Heart right ventricle (tissue), 16 donors: ENCODE results near the gene FANCF. TPM values are rescaled to one million over a fixed set of nuclear protein-coding genes. Genes with fewer than 3 reads are reported as not detected.
"Not testable (repeated sequence)": the region's sequence is repeated elsewhere in the genome, so short reads cannot be mapped to it uniquely, and the experiment has no call there.

ENCODE experiments used
- ATAC-seq, 8 donors: fragments of 200-7000 bp; cut with Tn5 transposase; one replicate each; pipeline ENCODE4 v1.9.1; 2020; ENCODE audit warnings: mild to moderate bottlenecking in 8 of 8, moderate library complexity in 8 of 8, moderate number of reproducible peaks in 1 of 8
- DNase-seq, 2 donors: peaks; one replicate each; pipeline ENCODE4 v3.0.0-alpha.2; 2020
- H3K27ac ChIP-seq, 10 donors: fragments of 200-600 bp; sonication (generic) in 2 of 10; one replicate each; pipeline versions ENCODE4 v1.5.0 to v1.8.0; 2020 to 2022; ENCODE audit warnings: mild to moderate bottlenecking in 3 of 10
- H3K27me3 ChIP-seq, 7 donors: fragments of 200-600 bp; one replicate each; pipeline ENCODE4 v1.8.0; 2021 to 2022; ENCODE audit warnings: mild to moderate bottlenecking in 2 of 7
- H3K36me3 ChIP-seq, 9 donors: fragments of 200-600 bp; sonication (generic) in 1 of 9; one replicate each; pipeline versions ENCODE4 v1.5.0 to v1.8.0; 2020 to 2022; ENCODE audit warnings: mild to moderate bottlenecking in 2 of 9
- H3K4me1 ChIP-seq, 9 donors: fragments of 200-600 bp; sonication (generic) in 1 of 9; one replicate each; pipeline versions ENCODE4 v1.5.0 to v1.8.0; 2020 to 2022; ENCODE audit warnings: mild to moderate bottlenecking in 4 of 9
- H3K4me3 ChIP-seq, 10 donors: fragments of 200-600 bp; sonication (generic) in 2 of 10; one replicate each; pipeline versions ENCODE4 v1.5.0 to v1.8.0; 2020 to 2022; ENCODE audit warnings: mild to moderate bottlenecking in 7 of 10, moderate library complexity in 2 of 10
- H3K9me3 ChIP-seq, 11 donors: fragments of 200-600 bp in 10 of 11; sonication (generic) in 2 of 11; one replicate each; pipeline versions ENCODE4 v1.5.0 to v1.8.0; 2013 to 2022; ENCODE audit warnings: mild to moderate bottlenecking in 2 of 11, control low read depth in 1 of 11, moderate library complexity in 1 of 11
- CTCF ChIP-seq, 9 donors: fragments of 200-600 bp; sonication (generic) in 2 of 9; IDR thresholded peaks; one replicate each; pipeline versions ENCODE4 v1.5.0 to v1.8.0; 2021 to 2022; ENCODE audit warnings: antibody characterized with exemption in 9 of 9, mild to moderate bottlenecking in 5 of 9, moderate library complexity in 1 of 9
- whole genome bisulfite sequencing, 2 donors: extraction: QIAGEN DNeasy Blood & Tissue Kit; methylation state at CpG; one replicate each; pipeline ENCODE4 v1.1.7; 2013; ENCODE audit warnings: inconsistent platforms in 1 of 2; 5-methylcytosine and 5-hydroxymethylcytosine counted together
- intact Hi-C, 10 donors: fragments of 100-400 bp; cut with DNase I; formaldehyde crosslinking; loops; one replicate each; pipeline versions ENCODE4 v1.11.1 to v1.14.2; 2022
- polyA plus RNA-seq, 2 donors: library from polyadenylated mRNA; stranded (reverse); fragments of 200-250 nt; gene quantifications; one replicate each; pipeline ENCODE4 v1.2.3, GENCODE V29; 2013
- total RNA-seq, 10 donors: library from RNA; stranded (reverse); fragmentation: NEBNext Ultra II Directional in 3 of 10; extraction: Animal tissue kit (Norgen Biotek cat#: 25700) in 3 of 10; gene quantifications; one replicate each; pipeline versions ENCODE4 v1.2.1 to v1.2.4, GENCODE V29; 2021 to 2023
- donor health status: Arrhythmogenic right ventricular cardiomyopathy.
- donor health status: ischemic (EF 13 %, LVEDD 7.1; RV severe dilation, severe dysfunction).
- donor health status: healthy with polysubstance abuse.
- donor health status: DM: no; HTN: yes; CAD: no.
- donor health status: DM: no; HTN: no; CAD: no.
- donor health status: ischemic (EF 25% LVEDD 6.9; RV normal size, moderate dysfunction).
- donor health status: ischemic (EF 25% LVEDD 5.7; RV mildly dilated, moderate dysfunction).
- donor health status: healthy.
- donor health status: DM: yes; HTN: yes; CAD: no.
- donor health status: Ischemic cardiomyopathy.
- donor health status: ischemic (EF 35%, LVEDD 5.7; RV mildly dilated, moderate dysfunction).
- donor health status: nonischemic (EF 11% LVEDD 7.7; RV severe dilation, severe dysfunction).
- donor health status: DM: yes; HTN: yes; CAD: no.
- donor health status: PGD.
- donor health status: ischemic (EF 29% LVEDD 5.4; RV normal size, mild dysfunction).
- donor health status: nonischemic (EF 23%, LVEDD 6.1; RV moderate dilation, normal function).

Gene FANCF
- total and polyA plus RNA-seq, 12 donors, result 3.1 to 7.6 (median 4.6) TPM

- TF ChIP-seq CTCF (IDR thresholded peaks at IDR 0.05), result no peak
- peaks cover 0 to 59% (median 0%) of the 10 kb centered on the region in 7 donors for H3K27me3 ChIP-seq
- peak within 1 kb of the TSS; percentile 41 to 61 (median 54) for H3K4me3 ChIP-seq
- no peaks in the 10 kb centered on the region for H3K36me3 ChIP-seq
- peaks cover 0 to 18% (median 0%) of the 10 kb centered on the region in 9 donors for H3K4me1 ChIP-seq
- intact Hi-C loops, result loop anchor here in 3 of 10 donors (2.0 to 5.0 kb wide), 4 partner anchors 61 to 329 kb away; partner anchors contain the start of gene SLC17A6 (in 1 of the 3)
- WGBS, 2 donors, result 1 to 6% methylated on average over 8 of the region's 8 CpGs
- H3K9me3 ChIP-seq, result no peaks in the 10 kb centered on the region
- DNase-seq, result peak; percentile 11 to 17
- ATAC-seq, result peak; percentile 31 to 61 (median 47)
- H3K27ac ChIP-seq, result peak within 1 kb of the TSS; percentile 53 to 88 (median 83)
Observed at GRCh38 chr11:22666325-22666687, 40.7 kb upstream of the FANCF start, which contains the start of gene GAS2. Gene GAS2 (plus strand): TSS chr11:22666611. CDS start chr11:22674870, 8,259 bp downstream.

- no peaks in the 10 kb centered on the region for H3K9me3 ChIP-seq
- no peak overlapping the region for H3K4me3 ChIP-seq
- H3K27me3 ChIP-seq, result peaks cover 0 to under 1% (median 0%) of the 10 kb centered on the region in 7 donors
- no peak overlapping the region for H3K27ac ChIP-seq
- no peak for DNase-seq
- intact Hi-C loops, result no loop called here
- ATAC-seq, result no peak
- peaks cover 0 to 5% (median 0%) of the 10 kb centered on the region in 9 donors for H3K4me1 ChIP-seq
- 95 to 97% methylated on average over 1 of the region's 1 CpG for WGBS, 2 donors
- H3K36me3 ChIP-seq, result no peaks in the 10 kb centered on the region
- TF ChIP-seq CTCF (IDR thresholded peaks at IDR 0.05), result no peak
Observed at GRCh38 chr11:22659783-22660182, 34.2 kb upstream of the FANCF start.

GRCh38 chr11:22657101-22657694, 31.6 kb upstream of the FANCF start:
- intact Hi-C loops, result no loop called here

GRCh38 chr11:22656130-22656529, 30.5 kb upstream of the FANCF start:
- no peaks in the 10 kb centered on the region for H3K9me3 ChIP-seq
- TF ChIP-seq CTCF (IDR thresholded peaks at IDR 0.05), result no peak
- ATAC-seq (no peak), DNase-seq (no peak)
- no peaks in the 10 kb centered on the region for H3K36me3 ChIP-seq
- no peak overlapping the region for H3K4me3 ChIP-seq
- no peak overlapping the region for H3K27ac ChIP-seq
- peaks cover 0 to 5% (median 0%) of the 10 kb centered on the region in 9 donors for H3K4me1 ChIP-seq
- no peaks in the 10 kb centered on the region for H3K27me3 ChIP-seq
- intact Hi-C loops, result no loop called here

More at GRCh38 chr11:22657101-22657694, 31.6 kb upstream of the FANCF start:
- Histone ChIP-seq H3K27me3 (no peaks in the 10 kb centered on the region), H3K27ac (no peak overlapping the region), H3K4me3 (no peak overlapping the region), H3K4me1 (peaks cover 0 to 5% (median 0%) of the 10 kb centered on the region in 9 donors), H3K9me3 (no peaks in the 10 kb centered on the region), H3K36me3 (no peaks in the 10 kb centered on the region)
- DNase-seq, result no peak
- no peak for TF ChIP-seq CTCF (IDR thresholded peaks at IDR 0.05)
- WGBS, 2 donors, result 47 to 57% methylated on average over 1 of the region's 1 CpG
- ATAC-seq, result no peak

- H3K27ac ChIP-seq, H3K4me1 ChIP-seq, H3K27me3 ChIP-seq, ATAC-seq, DNase-seq, intact Hi-C loops, H3K36me3 ChIP-seq, H3K9me3 ChIP-seq, H3K4me3 ChIP-seq: not testable (repeated sequence)
- WGBS, 2 donors, result 83 to 85% methylated on average over 12 to 15 of the region's 15 CpGs
Observed at GRCh38 chr11:22652346-22652745, 26.7 kb upstream of the FANCF start.
